HCT116 (cell line): ENCODE results near the gene DCTD. TPM values are rescaled to one million over a fixed set of nuclear protein-coding genes. Genes with fewer than 3 reads are reported as not detected.

Experiments
- ATAC-seq: fragments of 200-7000 bp; cut with Tn5 transposase; 2 replicates; pipeline ENCODE4 v1.9.1; 2020; ENCODE audit warnings: mild to moderate bottlenecking, moderate library complexity
- BruUV-seq: library from RNA; stranded (reverse); fragments of 400-500 nt; replicated peaks from 2 replicates; lab custom pipeline; 2021; lab: Mats Ljungman, UMichigan
- CTCF ChIA-PET: fragments of 300-600 bp; sonication (Branson Sonifier 250); formaldehyde crosslinking; loops from one replicate; lab custom pipeline; 2021; ENCODE audit warnings: antibody characterized with exemption; lab: Charles Lee
- POLR2A ChIA-PET: fragments of 300-600, 350-600 bp; sonication (Branson Sonifier 250); formaldehyde crosslinking; loops from one replicate; lab custom pipeline; 2021; ENCODE audit warnings: antibody characterized with exemption; lab: Charles Lee
- RAD21 ChIA-PET, 2 experiments: fragments of 300-600 bp; sonication (Branson Sonifier 250); formaldehyde crosslinking; loops; one replicate each; lab custom pipeline; 2023; ENCODE audit warnings: low total read pairs in 2 of 2; ENCODE audit not compliant: uncharacterized antibody in 2 of 2, unreplicated experiment in 2 of 2, low non-redundant PET in 1 of 2; lab: Charles Lee
- DNase-seq: peaks from one replicate; pipeline ENCODE4 v3.0.0-alpha.2; 2010; ENCODE audit warnings: low read depth, low spot score
- H2AFZ ChIP-seq: fragments of 200-600 bp; shearing (Covaris generic), sonication (generic); 2 replicates; pipeline ENCODE4 v1.6.1; 2017; ENCODE audit warnings: low read depth, mixed run types, mixed read lengths, antibody characterized with exemption, low read length; ENCODE audit not compliant: poor library complexity, severe bottlenecking
- H3K27ac ChIP-seq: 2 replicates; pipeline ENCODE4 v1.5.1; 2012; ENCODE audit warnings: low read depth, low read length
- H3K27me3 ChIP-seq: fragments of 200-600 bp; sonication (generic); 2 replicates; pipeline ENCODE4 v1.6.1; 2016; ENCODE audit warnings: mixed run types, low read length, mixed read lengths; ENCODE audit not compliant: insufficient read depth
- H3K36me3 ChIP-seq, 2 experiments: fragments of 200-500 bp in 1 of 2; fragments of 200-600 bp in 1 of 2; sonication (Bioruptor generic) in 1 of 2; sonication (generic) in 1 of 2; 2 replicates each; pipeline versions ENCODE4 v1.5.1 to v1.6.1; 2014 to 2016; ENCODE audit warnings: low read length in 2 of 2, inconsistent platforms in 1 of 2, mixed read lengths in 1 of 2, mixed run types in 1 of 2; ENCODE audit not compliant: insufficient read depth in 2 of 2, control insufficient read depth in 1 of 2
- H3K4me1 ChIP-seq, 2 experiments: fragments of 200-600 bp in 1 of 2; sonication (generic) in 1 of 2; 2 replicates each; pipeline versions ENCODE4 v1.5.1 to v1.6.1; 2012 to 2017; ENCODE audit warnings: low read length in 2 of 2, inconsistent platforms in 1 of 2, mild to moderate bottlenecking in 1 of 2, mixed read lengths in 1 of 2, mixed run types in 1 of 2, moderate library complexity in 1 of 2; ENCODE audit not compliant: insufficient read depth in 2 of 2, control insufficient read depth in 1 of 2
- H3K4me2 ChIP-seq: fragments of 200-600 bp; sonication (generic); 2 replicates; pipeline ENCODE4 v1.6.1; 2017; ENCODE audit warnings: mixed run types, low read length, mixed read lengths
- H3K4me3 ChIP-seq, 2 experiments: fragments of 200-600 bp in 1 of 2; sonication (generic) in 1 of 2; replicated peaks in 1 of 2; 2 replicates each; pipeline ENCODE4 v1.5.1; 2011 to 2016; ENCODE audit warnings: low read length in 2 of 2, control low read depth in 1 of 2, low read depth in 1 of 2, mild to moderate bottlenecking in 1 of 2, mixed read lengths in 1 of 2, mixed run types in 1 of 2
- H3K79me2 ChIP-seq: fragments of 200-600 bp; sonication (generic); 2 replicates; pipeline ENCODE4 v1.6.1; 2017; ENCODE audit warnings: mild to moderate bottlenecking, mixed run types, low read length, moderate library complexity, mixed read lengths; ENCODE audit not compliant: insufficient read depth
- H3K9ac ChIP-seq: fragments of 200-600 bp; sonication (generic); 2 replicates; pipeline ENCODE4 v1.6.1; 2016; ENCODE audit warnings: low read length, mixed read lengths
- H3K9me2 ChIP-seq: fragments of 200-600 bp; sonication (generic), shearing (Covaris generic); 2 replicates; pipeline ENCODE4 v1.6.1; 2017; ENCODE audit warnings: mixed run types, mild to moderate bottlenecking, moderate library complexity; ENCODE audit not compliant: insufficient read depth
- H3K9me3 ChIP-seq, 2 experiments: fragments of 200-500 bp in 1 of 2; fragments of 200-600 bp in 1 of 2; sonication (Bioruptor generic) in 1 of 2; sonication (generic) in 1 of 2; 2 replicates each; pipeline ENCODE4 v1.6.1; 2014 to 2017; ENCODE audit warnings: low read length in 2 of 2, mixed read lengths in 2 of 2, inconsistent platforms in 1 of 2, low read depth in 1 of 2, mild to moderate bottlenecking in 1 of 2, mixed run types in 1 of 2, moderate library complexity in 1 of 2; ENCODE audit not compliant: control insufficient read depth in 1 of 2, insufficient read depth in 1 of 2
- H4K20me1 ChIP-seq: fragments of 200-600 bp; sonication (generic), shearing (Covaris generic); 2 replicates; pipeline ENCODE4 v1.6.1; 2017; ENCODE audit warnings: mixed run types, mild to moderate bottlenecking, moderate library complexity; ENCODE audit not compliant: insufficient read depth
- CBX3 ChIP-seq: IDR thresholded peaks from 2 replicates; pipeline ENCODE4 v1.6.1; 2012; ENCODE audit warnings: low read depth
- EGR1 ChIP-seq: IDR thresholded peaks from 2 replicates; pipeline ENCODE4 v1.6.1; 2012; ENCODE audit warnings: low read depth
- EZH2 ChIP-seq: fragments of 200-600 bp; sonication (generic); IDR thresholded peaks from 2 replicates; pipeline ENCODE4 v1.6.1; 2017; ENCODE audit warnings: antibody characterized with exemption, mixed run types
- EZH2phosphoT487 ChIP-seq: fragments of 200-600 bp; IDR thresholded peaks from 2 replicates; pipeline ENCODE4 v1.6.1; 2018; ENCODE audit warnings: antibody characterized with exemption, borderline replicate concordance
- FOSL1 ChIP-seq: IDR thresholded peaks from 2 replicates; pipeline ENCODE4 v1.6.1; 2012; ENCODE audit warnings: low read depth
- RAD21 ChIP-seq: IDR thresholded peaks from 2 replicates; pipeline ENCODE4 v1.6.1; 2012; ENCODE audit warnings: low read depth, mild to moderate bottlenecking
- SP1 ChIP-seq: IDR thresholded peaks from 2 replicates; pipeline ENCODE4 v1.6.1; 2012; ENCODE audit warnings: low read depth
- SRF ChIP-seq: IDR thresholded peaks from 2 replicates; pipeline ENCODE4 v1.6.1; 2012; ENCODE audit warnings: low read depth
- YY1 ChIP-seq: IDR thresholded peaks from 2 replicates; pipeline ENCODE4 v1.6.1; 2011; ENCODE audit warnings: low read length, low read depth, moderate library complexity, mild to moderate bottlenecking; ENCODE audit not compliant: insufficient replicate concordance; ENCODE audit errors: extremely low read depth
- ZNF274 ChIP-seq: fragments of 200-500 bp; sonication (Bioruptor generic); IDR thresholded peaks from 2 replicates; pipeline ENCODE4 v1.6.1; 2014; ENCODE audit warnings: mild to moderate bottlenecking, low read depth, low read length, inconsistent platforms
- intact Hi-C: fragments of 100-400 bp; cut with micrococcal nuclease; formaldehyde crosslinking; loops from 2 replicates; pipeline ENCODE4 v1.10.0; 2022
- total RNA-seq: library from RNA; stranded (reverse); gene quantifications from one replicate; pipeline ENCODE4 v1.2.1, GENCODE V29; 2021; ENCODE audit not compliant: unreplicated experiment
- TF ChIP-seq, protein P1 (sequence below): IDR thresholded peaks from 2 replicates; pipeline ENCODE4 v1.6.1; 2012
- TF ChIP-seq, protein P2 (sequence below): IDR thresholded peaks from 2 replicates; pipeline ENCODE4 v1.6.1; 2011; ENCODE audit warnings: mild to moderate bottlenecking, low read length, moderate library complexity; ENCODE audit not compliant: insufficient replicate concordance; ENCODE audit errors: extremely low read depth

Gene DCTD
- total RNA-seq, 1 experiment from 2014 or later = 96.3 TPM

DNA sequence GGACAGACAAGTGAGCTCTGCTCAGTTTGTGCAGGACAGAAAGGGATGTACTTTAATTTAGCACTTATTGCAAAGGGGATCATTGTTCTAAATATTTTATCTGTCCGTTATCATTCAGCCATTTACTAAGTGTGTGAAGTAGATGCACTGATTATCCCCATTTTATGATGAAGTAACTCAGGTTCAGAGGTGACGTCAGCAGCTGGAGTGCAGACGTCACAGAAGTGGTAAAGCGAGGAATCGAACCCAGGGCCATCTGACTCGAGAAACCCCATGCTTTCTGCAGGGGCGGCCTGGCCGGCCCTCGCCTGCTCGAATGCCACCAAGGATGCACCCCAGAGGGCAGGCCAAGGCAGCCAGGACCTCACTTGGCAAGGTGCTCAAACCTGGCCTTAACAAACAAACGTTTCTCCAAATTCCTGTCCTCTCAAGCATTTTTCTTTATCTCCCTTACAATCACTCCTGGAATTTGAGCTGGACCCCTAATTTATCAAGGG, 75.0 kb downstream of the DCTD start:
- intact Hi-C loops = no loop called here
- no TSS peak for BruUV-seq
- POLR2A ChIA-PET = no interaction called here
- Histone ChIP-seq H3K36me3 (no peaks in the 10 kb centered on the region), H3K4me3 (no peak overlapping the region), H3K9me3 (no peaks in the 10 kb centered on the region), H3K4me1 (no peaks in the 10 kb centered on the region), H3K27ac (no peak overlapping the region), H3K9me2 (no peaks in the 10 kb centered on the region), H3K27me3 (no peaks in the 10 kb centered on the region), H3K79me2 (no peaks in the 10 kb centered on the region), H3K4me2 (no peak overlapping the region), H2AFZ (no peak overlapping the region), H4K20me1 (no peaks in the 10 kb centered on the region), H3K9ac (no peak overlapping the region)
- CTCF ChIA-PET = no interaction called here
- ATAC-seq = no peak
- RAD21 ChIA-PET = no interaction called here
- TF ChIP-seq, protein P1, sequence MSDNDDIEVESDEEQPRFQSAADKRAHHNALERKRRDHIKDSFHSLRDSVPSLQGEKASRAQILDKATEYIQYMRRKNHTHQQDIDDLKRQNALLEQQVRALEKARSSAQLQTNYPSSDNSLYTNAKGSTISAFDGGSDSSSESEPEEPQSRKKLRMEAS = no peak
- TF ChIP-seq ZNF274 = no peak
- no peak for TF ChIP-seq EZH2phosphoT487
- TF ChIP-seq CBX3 = no peak
- TF ChIP-seq EGR1 = no peak
- no peak for TF ChIP-seq EZH2
- TF ChIP-seq FOSL1 = no peak
- TF ChIP-seq, protein P2, sequence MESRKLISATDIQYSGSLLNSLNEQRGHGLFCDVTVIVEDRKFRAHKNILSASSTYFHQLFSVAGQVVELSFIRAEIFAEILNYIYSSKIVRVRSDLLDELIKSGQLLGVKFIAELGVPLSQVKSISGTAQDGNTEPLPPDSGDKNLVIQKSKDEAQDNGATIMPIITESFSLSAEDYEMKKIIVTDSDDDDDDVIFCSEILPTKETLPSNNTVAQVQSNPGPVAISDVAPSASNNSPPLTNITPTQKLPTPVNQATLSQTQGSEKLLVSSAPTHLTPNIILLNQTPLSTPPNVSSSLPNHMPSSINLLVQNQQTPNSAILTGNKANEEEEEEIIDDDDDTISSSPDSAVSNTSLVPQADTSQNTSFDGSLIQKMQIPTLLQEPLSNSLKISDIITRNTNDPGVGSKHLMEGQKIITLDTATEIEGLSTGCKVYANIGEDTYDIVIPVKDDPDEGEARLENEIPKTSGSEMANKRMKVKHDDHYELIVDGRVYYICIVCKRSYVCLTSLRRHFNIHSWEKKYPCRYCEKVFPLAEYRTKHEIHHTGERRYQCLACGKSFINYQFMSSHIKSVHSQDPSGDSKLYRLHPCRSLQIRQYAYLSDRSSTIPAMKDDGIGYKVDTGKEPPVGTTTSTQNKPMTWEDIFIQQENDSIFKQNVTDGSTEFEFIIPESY = no peak
- TF ChIP-seq YY1 = no peak
- TF ChIP-seq SRF = no peak
- no peak for TF ChIP-seq RAD21
- no peak for TF ChIP-seq SP1
- DNase-seq = no peak
